K562 (cell line): ENCODE results near the gene POLR1A. TPM values are rescaled to one million over a fixed set of nuclear protein-coding genes. Genes with fewer than 3 reads are reported as not detected.

Experiments
- ATAC-seq: fragments of 200-7000 bp; cut with Tn5 transposase; 3 replicates; pipeline ENCODE4 v1.9.1; 2020; ENCODE audit warnings: moderate library complexity
- BruUV-seq: library from RNA; stranded (reverse); fragments of 400-500 nt; replicated peaks from 2 replicates; lab custom pipeline; 2021; lab: Mats Ljungman, UMichigan
- CTCF ChIA-PET: fragments of 300-600 bp; formaldehyde crosslinking; extraction: SDS; loops from one replicate; lab custom pipeline; 2021; ENCODE audit warnings: low intra/inter-chr PET ratio; lab: Yijun Ruan, JAX
- POLR2A ChIA-PET: fragments of 300-600, 350-650 bp; sonication (Branson Sonifier 250); formaldehyde crosslinking; extraction: SDS; loops from one replicate; lab custom pipeline; 2021; ENCODE audit warnings: antibody characterized with exemption, inconsistent platforms; lab: Yijun Ruan, JAX
- DNase-seq, 4 experiments: peaks; one replicate each; pipeline versions ENCODE4 v3.0.0 to v3.0.0-alpha.2; 2011 to 2018; ENCODE audit warnings: low spot score in 3 of 4, mixed read lengths in 3 of 4; ENCODE audit errors: extremely low read depth in 1 of 4
- FAIRE-seq: peaks from 2 replicates; lab custom pipeline; 2011; peaks lifted over from hg19 to GRCh38; lab: Jason Lieb, UNC
- H2AFZ ChIP-seq: 2 replicates; pipeline ENCODE4 v1.6.0; 2011; ENCODE audit warnings: low read depth, low read length, control low read depth, inconsistent platforms
- H3K27ac ChIP-seq: fragments of 200-600 bp; 3 replicates; pipeline ENCODE4 v1.8.0; 2011; ENCODE audit warnings: low read depth, mild to moderate bottlenecking, control low read depth, inconsistent platforms, low read length, moderate library complexity, mixed read lengths; ENCODE audit errors: extremely low read depth
- H3K27me3 ChIP-seq, 2 experiments: fragments of 300-600 bp in 1 of 2; 2 replicates in 1 of 2; 3 replicates in 1 of 2; pipeline versions ENCODE4 v1.6.0 to v1.8.0; 2011; ENCODE audit warnings: inconsistent platforms in 2 of 2, low read length in 2 of 2, mild to moderate bottlenecking in 1 of 2, mixed read lengths in 1 of 2, moderate library complexity in 1 of 2; ENCODE audit not compliant: control insufficient read depth in 2 of 2, insufficient read depth in 2 of 2
- H3K36me3 ChIP-seq: fragments of 300-600 bp; 3 replicates; pipeline ENCODE4 v1.8.0; 2011; ENCODE audit warnings: mild to moderate bottlenecking, low read length, inconsistent platforms; ENCODE audit not compliant: control insufficient read depth, insufficient read depth
- H3K4me1 ChIP-seq, 2 experiments: fragments of 200-600 bp in 1 of 2; replicated peaks in 1 of 2; 2 replicates in 1 of 2; 3 replicates in 1 of 2; pipeline versions ENCODE4 v1.5.1 to v1.8.0; 2011; ENCODE audit warnings: inconsistent platforms in 2 of 2, low read length in 2 of 2, mild to moderate bottlenecking in 1 of 2, mixed read lengths in 1 of 2, moderate library complexity in 1 of 2; ENCODE audit not compliant: control insufficient read depth in 2 of 2, insufficient read depth in 2 of 2
- H3K4me2 ChIP-seq: 2 replicates; pipeline ENCODE4 v1.6.1; 2011; ENCODE audit warnings: low read length, control low read depth, inconsistent platforms, mixed read lengths; ENCODE audit not compliant: insufficient read depth
- H3K4me3 ChIP-seq: fragments of 200-600 bp; sonication (generic), shearing (Covaris generic); 2 replicates; pipeline ENCODE4 v1.5.1; 2016; ENCODE audit warnings: control low read depth, inconsistent platforms
- H3K79me2 ChIP-seq: fragments of 200-600 bp; 3 replicates; pipeline ENCODE4 v1.8.0; 2011; ENCODE audit warnings: low read length, inconsistent platforms; ENCODE audit not compliant: control insufficient read depth, insufficient read depth
- H3K9ac ChIP-seq, 2 experiments: 2 replicates each; pipeline versions ENCODE4 v1.6.0 to v1.6.1; 2011; ENCODE audit warnings: low read depth in 2 of 2, low read length in 2 of 2, control low read depth in 1 of 2, inconsistent platforms in 1 of 2, mild to moderate bottlenecking in 1 of 2, mixed read lengths in 1 of 2; ENCODE audit not compliant: insufficient read depth in 1 of 2
- H3K9me1 ChIP-seq: one replicate; pipeline ENCODE4 v1.6.0; 2011; ENCODE audit warnings: inconsistent platforms, mild to moderate bottlenecking, low read length, moderate library complexity; ENCODE audit not compliant: control insufficient read depth, insufficient read depth
- H3K9me3 ChIP-seq: replicated peaks from 2 replicates; pipeline ENCODE4 v1.5.1; 2011; ENCODE audit warnings: low read depth, low read length, inconsistent platforms; ENCODE audit not compliant: control insufficient read depth, insufficient read depth
- H4K20me1 ChIP-seq: replicated peaks from 2 replicates; pipeline ENCODE4 v1.6.1; 2011; ENCODE audit warnings: low read length, inconsistent platforms, mixed read lengths; ENCODE audit not compliant: control insufficient read depth, insufficient read depth
- LCOR ChIP-seq: sonication (generic); formaldehyde crosslinking; IDR thresholded peaks from 2 replicates; pipeline ENCODE4 v1.8.0; 2022; ENCODE audit warnings: mild to moderate bottlenecking, missing genetic modification reagents
- POLR2A ChIP-seq: fragments of 450-650 bp; conservative IDR thresholded peaks from 2 replicates; pipeline ENCODE4 v1.6.1; 2016
- WGBS: fragments of 100-300 bp; shearing (Covaris generic); methylation state at CpG from one replicate; pipeline ENCODE4 v1.1.6; 2016; ENCODE audit warnings: low coverage, mixed read lengths; ENCODE audit not compliant: insufficient coverage; ENCODE audit errors: missing lambda C conversion rate; 5-methylcytosine and 5-hydroxymethylcytosine counted together
- in situ Hi-C: fragments of 300-500 bp; cut with MboI; formaldehyde crosslinking; loops from 4 replicates; pipeline ENCODE4 v1.15.0; 2018; ENCODE audit warnings: inconsistent platforms, mixed read lengths
- intact Hi-C: fragments of 100-400 bp; cut with micrococcal nuclease; formaldehyde crosslinking; loops from 2 replicates; pipeline ENCODE4 v1.14.2; 2022
- polyA plus RNA-seq, 8 experiments: library from polyadenylated mRNA; depleted of rRNA in 4 of 8; stranded (reverse) in 5 of 8; unstranded in 3 of 8; fragments of >200 nt; fragmentation: Nextera tagmentation in 2 of 8; fragmentation: Illumina TruSeq in 1 of 8; extraction: Ambion mirVana in 2 of 8; extraction: Trizol in 1 of 8; gene quantifications; 2 replicates each; pipeline versions ENCODE4 v1.2.1 to v1.2.3, GENCODE V29; 2011 to 2014; ENCODE audit warnings: inconsistent platforms in 1 of 8, missing spikeins in 1 of 8
- total RNA-seq, 7 experiments: library from RNA; depleted of rRNA in 6 of 7; stranded (reverse); fragments of >200 nt in 6 of 7; fragmentation: Illumina TruSeq in 2 of 7; extraction: Trizol in 2 of 7; gene quantifications; 2 replicates each; pipeline versions ENCODE4 v1.2.1 to v1.2.3, GENCODE V29; 2011 to 2021; ENCODE audit warnings: low replicate concordance in 1 of 7

POLR1A gene
- total and polyA plus RNA-seq, 9 of the 15 experiments (the other 6 are each of a cell fraction or from before 2014, with no cell fraction given) = 3.0 to 72.1 (median 21.8) TPM

GRCh38 chr2:86022661-86023365, 82.9 kb downstream of the POLR1A start:
- H3K9ac ChIP-seq = no peak overlapping the region
- TF ChIP-seq LCOR (no peak), POLR2A (0 out of 2 replicates have a peak, but pooled peaks have one; percentile 10)
- POLR2A ChIA-PET = interaction anchor here (0.6 to 1.4 kb wide), 5 partner anchors 12 to 185 kb away, joined by 3 to 5 read pairs (median 3); partner anchors contain the start of gene IMMT
- peaks cover 4% of the 10 kb centered on the region for H3K9me1 ChIP-seq
- H3K4me1 ChIP-seq = peaks cover 0 to 19% of the 10 kb centered on the region in 2 experiments; a peak in 2 of 5 replicates
- no peak overlapping the region for H2AFZ ChIP-seq
- no peaks in the 10 kb centered on the region for H3K79me2 ChIP-seq
- H3K4me3 ChIP-seq = no peak overlapping the region
- no peak overlapping the region for H3K27ac ChIP-seq
- no TSS peak for BruUV-seq
- no peaks in the 10 kb centered on the region for H3K9me3 ChIP-seq
- CTCF ChIA-PET = interaction anchor here (0.6 kb wide), 1 partner anchor 67 kb away, joined by 3 read pairs; no protein-coding TSS in a partner anchor
- no peak for ATAC-seq
- H3K27me3 ChIP-seq = no peaks in the 10 kb centered on the region
- WGBS = 81% methylated on average over 12 of the region's 13 CpGs
- FAIRE-seq = no peak
- intact Hi-C loops (loop anchor here (2.0 kb wide), 1 partner anchor 134 kb away; the partner anchor contains the start of gene ST3GAL5), in situ Hi-C loops (no loop called here)
- no peak for DNase-seq
- peaks cover 40% of the 10 kb centered on the region; the same call in 2 of the 3 replicates for H3K36me3 ChIP-seq
- no peak overlapping the region for H3K4me2 ChIP-seq
- no peaks in the 10 kb centered on the region for H4K20me1 ChIP-seq
